Fibroblast of villous mesenchyme (primary cell): Measurements from ENCODE around the gene PABPN1. TPM values are rescaled to one million over a fixed set of nuclear protein-coding genes. Genes with fewer than 3 reads are reported as not detected.

Experiments
- DNase-seq: peaks from one replicate; pipeline ENCODE4 v3.0.0-alpha.2; 2010; ENCODE audit warnings: low read depth
- H3K4me3 ChIP-seq: 2 replicates; pipeline ENCODE4 v1.5.1; 2011; ENCODE audit warnings: low read depth, mild to moderate bottlenecking, low read length
- total RNA-seq: library from RNA; depleted of rRNA; stranded (reverse); fragments of >200 nt; gene quantifications from 2 replicates; pipeline ENCODE4 v1.2.3, GENCODE V29; 2012
- TF ChIP-seq, protein P1 (sequence below): IDR thresholded peaks from 2 replicates; pipeline ENCODE4 v1.5.1; 2012; ENCODE audit warnings: low read depth, mild to moderate bottlenecking, low read length; ENCODE audit not compliant: insufficient read depth

PABPN1 gene
- total RNA-seq, 1 donor: 75.1 TPM

GRCh38 chr14:23360496-23360895, 39.2 kb downstream of the PABPN1 start:
- DNase-seq: no peak
- no peak overlapping the region for H3K4me3 ChIP-seq
- TF ChIP-seq, protein P1, sequence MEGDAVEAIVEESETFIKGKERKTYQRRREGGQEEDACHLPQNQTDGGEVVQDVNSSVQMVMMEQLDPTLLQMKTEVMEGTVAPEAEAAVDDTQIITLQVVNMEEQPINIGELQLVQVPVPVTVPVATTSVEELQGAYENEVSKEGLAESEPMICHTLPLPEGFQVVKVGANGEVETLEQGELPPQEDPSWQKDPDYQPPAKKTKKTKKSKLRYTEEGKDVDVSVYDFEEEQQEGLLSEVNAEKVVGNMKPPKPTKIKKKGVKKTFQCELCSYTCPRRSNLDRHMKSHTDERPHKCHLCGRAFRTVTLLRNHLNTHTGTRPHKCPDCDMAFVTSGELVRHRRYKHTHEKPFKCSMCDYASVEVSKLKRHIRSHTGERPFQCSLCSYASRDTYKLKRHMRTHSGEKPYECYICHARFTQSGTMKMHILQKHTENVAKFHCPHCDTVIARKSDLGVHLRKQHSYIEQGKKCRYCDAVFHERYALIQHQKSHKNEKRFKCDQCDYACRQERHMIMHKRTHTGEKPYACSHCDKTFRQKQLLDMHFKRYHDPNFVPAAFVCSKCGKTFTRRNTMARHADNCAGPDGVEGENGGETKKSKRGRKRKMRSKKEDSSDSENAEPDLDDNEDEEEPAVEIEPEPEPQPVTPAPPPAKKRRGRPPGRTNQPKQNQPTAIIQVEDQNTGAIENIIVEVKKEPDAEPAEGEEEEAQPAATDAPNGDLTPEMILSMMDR: no peak

GRCh38 chr14:23361320-23361719, 40.1 kb downstream of the PABPN1 start:
- H3K4me3 ChIP-seq: no peak overlapping the region
- peak; percentile 29 for DNase-seq
- TF ChIP-seq, protein P1: no peak

DNA sequence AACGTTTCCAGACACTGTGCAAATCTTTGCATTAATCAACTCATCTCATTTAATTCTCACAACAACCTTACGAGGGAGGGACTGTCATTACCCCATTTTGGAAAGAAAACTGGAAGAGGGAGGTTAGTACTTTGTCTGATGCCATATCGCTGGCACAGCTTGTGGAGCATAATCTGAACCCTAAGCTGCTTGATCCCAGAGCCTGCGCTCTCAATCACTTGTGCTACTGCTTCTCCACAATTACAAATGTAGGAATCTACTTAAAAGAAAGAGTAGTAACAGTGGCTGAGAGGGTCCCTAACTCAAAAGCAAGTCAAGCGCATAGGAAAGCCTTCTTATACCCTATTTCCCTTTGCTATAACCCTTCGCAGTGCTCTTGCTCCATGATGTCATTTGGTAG, 40.5 kb downstream of the PABPN1 start:
- DNase-seq: no peak
- TF ChIP-seq, protein P1: no peak

DNA sequence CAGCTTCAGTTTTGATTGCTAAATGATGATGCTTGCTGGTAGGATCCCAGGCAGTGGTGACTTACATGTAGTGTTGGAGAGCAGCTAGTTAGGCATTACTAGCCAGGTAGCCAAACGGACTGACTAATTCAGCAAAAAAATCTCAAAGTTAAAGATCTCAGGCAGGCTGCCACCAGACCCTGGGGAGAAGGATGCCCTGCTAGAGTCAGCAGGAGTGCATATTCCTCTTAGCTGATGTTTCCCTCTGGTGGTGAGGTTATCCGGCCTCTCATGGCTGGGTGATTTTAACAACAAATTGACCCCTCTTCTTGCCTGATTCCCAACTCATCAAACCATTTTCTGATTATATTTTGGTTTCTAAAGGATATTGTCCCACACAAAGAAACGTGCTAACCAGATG, 40.9 kb downstream of the PABPN1 start:
- no peak overlapping the region for H3K4me3 ChIP-seq
- TF ChIP-seq, protein P1: peak; percentile 17
- peak; percentile 11 for DNase-seq

More for the DNA sequence above, 40.5 kb downstream of the PABPN1 start:
- H3K4me3 ChIP-seq: no peak overlapping the region

DNA sequence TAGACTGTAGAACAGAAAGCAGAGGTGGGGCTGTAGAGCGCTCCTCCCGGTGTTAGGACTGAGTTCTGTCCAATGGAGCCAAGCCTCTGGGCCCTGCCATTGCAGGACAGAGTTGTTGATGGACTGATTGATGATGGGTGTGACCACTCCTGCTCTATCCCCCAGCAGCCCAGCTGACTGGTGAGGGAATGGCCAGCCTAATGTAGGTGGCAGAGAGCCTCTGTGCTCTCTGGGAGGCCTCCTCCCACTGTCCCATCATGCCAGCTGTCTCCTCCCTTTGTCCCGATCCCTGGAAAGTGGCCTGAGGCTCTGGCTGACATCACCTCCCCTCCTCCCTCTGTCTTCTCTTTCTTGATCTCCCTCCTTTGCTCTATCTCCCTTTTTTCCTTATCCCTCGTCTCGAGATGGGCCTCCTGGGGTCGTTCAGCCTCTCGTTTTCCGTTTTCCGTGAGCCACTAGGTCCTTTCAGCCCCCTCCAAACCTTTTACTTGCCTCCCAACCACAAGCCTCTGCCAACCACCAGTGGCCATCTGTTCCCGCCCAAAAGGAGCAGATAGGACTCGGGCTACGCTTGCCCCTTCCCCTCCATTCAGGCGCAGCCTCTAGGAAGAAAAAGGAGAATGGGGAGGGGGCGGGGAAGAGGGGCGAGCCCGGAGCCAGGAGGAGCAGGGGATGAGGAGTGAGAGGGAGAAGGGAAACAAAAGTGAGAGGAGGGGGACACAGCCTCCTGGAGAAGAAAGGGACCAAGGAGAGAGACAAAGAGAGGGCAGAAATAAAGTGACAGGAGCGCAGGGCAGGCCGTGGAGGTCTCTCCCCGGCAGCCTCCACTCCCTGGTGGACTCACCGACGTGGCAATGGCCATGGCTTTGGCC, 43.1 kb downstream of the PABPN1 start:
- H3K4me3 ChIP-seq: peak overlapping the region; percentile 60
- peak; percentile 19 for DNase-seq
- TF ChIP-seq, protein P1: no peak

DNA sequence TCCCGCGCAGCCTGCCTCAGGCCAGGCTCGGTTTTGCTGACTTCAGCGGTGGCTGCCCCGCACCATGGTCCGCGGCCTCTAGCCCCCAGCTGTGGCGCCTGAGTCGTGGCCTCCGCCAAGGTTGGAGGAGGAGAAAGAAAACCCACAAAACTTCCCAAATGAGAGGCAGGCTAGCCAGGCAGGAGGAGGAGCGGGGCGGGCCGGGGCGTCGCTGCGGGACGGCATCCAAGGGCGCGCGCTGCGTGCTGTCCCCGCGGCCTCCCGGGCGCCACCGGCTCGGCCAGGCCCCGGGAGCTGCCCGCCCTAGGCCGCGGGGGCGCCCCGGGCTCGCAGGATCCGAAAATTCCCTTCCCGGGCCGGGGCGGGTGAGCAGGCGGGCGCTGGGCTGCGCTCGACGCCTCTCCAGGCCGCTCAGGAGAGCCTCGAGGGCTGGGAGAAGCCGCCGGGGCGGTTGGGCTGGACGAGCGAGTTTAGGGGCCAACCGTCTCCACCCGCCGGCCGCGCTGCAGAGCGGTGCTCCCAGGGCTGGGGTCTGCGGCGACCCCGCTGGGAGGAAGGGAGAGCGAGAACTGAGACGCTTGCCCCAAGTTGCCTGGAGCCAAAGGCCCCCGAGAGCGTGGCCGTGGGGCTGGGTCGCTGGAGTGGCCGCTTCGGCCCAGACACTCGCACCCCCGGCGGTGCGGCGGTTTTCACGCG, 43.9 kb downstream of the PABPN1 start, which contains the start of gene EFS:
Gene EFS, minus strand, starts transcription at position 137 of the 696 bp plus-strand sequence. CDS start 147 bp downstream, outside the sequence.
- DNase-seq: peak; percentile 33
- TF ChIP-seq, protein P1: no peak
- peak within 1 kb of the TSS; percentile 60 for H3K4me3 ChIP-seq
